Keratinocyte (primary cell): ENCODE measurements around the gene HSPBP1. TPM values are rescaled to one million over a fixed set of nuclear protein-coding genes. Genes with fewer than 3 reads are reported as not detected.

Experiments
- DNase-seq: peaks from one replicate; pipeline ENCODE4 v3.0.0-alpha.2; 2011; ENCODE audit warnings: low read depth, missing footprints, low spot score
- FAIRE-seq: peaks from 2 replicates; lab custom pipeline; 2011; peaks lifted over from hg19 to GRCh38; lab: Jason Lieb, UNC
- H2AFZ ChIP-seq: 2 replicates; pipeline ENCODE4 v1.6.0; 2012; ENCODE audit warnings: low read length, control low read depth, inconsistent platforms; ENCODE audit not compliant: control insufficient read depth
- H3K27ac ChIP-seq: 2 replicates; pipeline ENCODE4 v1.5.1; 2011; ENCODE audit warnings: low read length; ENCODE audit not compliant: control insufficient read depth, insufficient read depth
- H3K27me3 ChIP-seq: 3 replicates; pipeline ENCODE4 v1.6.0; 2011; ENCODE audit warnings: low read length; ENCODE audit not compliant: control insufficient read depth, insufficient read depth; ENCODE audit errors: extremely low read depth
- H3K36me3 ChIP-seq, 2 experiments: 2 replicates in 1 of 2; 3 replicates in 1 of 2; pipeline ENCODE4 v1.5.1; 2011; ENCODE audit warnings: low read length in 2 of 2, mild to moderate bottlenecking in 1 of 2; ENCODE audit not compliant: control insufficient read depth in 2 of 2, insufficient read depth in 2 of 2; ENCODE audit errors: extremely low read depth in 1 of 2
- H3K4me1 ChIP-seq: 3 replicates; pipeline ENCODE4 v1.5.1; 2011; ENCODE audit warnings: low read length; ENCODE audit not compliant: control insufficient read depth, insufficient read depth; ENCODE audit errors: extremely low read depth
- H3K4me2 ChIP-seq: 3 replicates; pipeline ENCODE4 v1.6.0; 2011; ENCODE audit warnings: low read depth, low read length; ENCODE audit not compliant: control insufficient read depth, insufficient read depth; ENCODE audit errors: extremely low read depth
- H3K4me3 ChIP-seq, 3 experiments: fragments of 200-600 bp in 1 of 3; sonication (generic) in 1 of 3; 2 replicates in 2 of 3; 3 replicates in 1 of 3; pipeline ENCODE4 v1.5.1; 2011 to 2016; ENCODE audit warnings: low read length in 3 of 3, mild to moderate bottlenecking in 3 of 3, control low read depth in 2 of 3, inconsistent platforms in 1 of 3, low read depth in 1 of 3, mixed read lengths in 1 of 3, mixed run types in 1 of 3, moderate library complexity in 1 of 3; ENCODE audit not compliant: control insufficient read depth in 2 of 3, insufficient read depth in 2 of 3; ENCODE audit errors: extremely low read depth in 1 of 3
- H3K79me2 ChIP-seq: 2 replicates; pipeline ENCODE4 v1.6.0; 2012; ENCODE audit warnings: low read length; ENCODE audit not compliant: control insufficient read depth, insufficient read depth
- H3K9ac ChIP-seq: 3 replicates; pipeline ENCODE4 v1.6.0; 2011; ENCODE audit warnings: low read length; ENCODE audit not compliant: control insufficient read depth, insufficient read depth; ENCODE audit errors: extremely low read depth
- H3K9me1 ChIP-seq: 3 replicates; pipeline ENCODE4 v1.6.0; 2011; ENCODE audit warnings: low read length; ENCODE audit not compliant: control insufficient read depth, insufficient read depth; ENCODE audit errors: extremely low read depth
- H3K9me3 ChIP-seq: 2 replicates; pipeline ENCODE4 v1.5.1; 2012; ENCODE audit warnings: low read depth, low read length; ENCODE audit not compliant: control insufficient read depth
- H4K20me1 ChIP-seq: 3 replicates; pipeline ENCODE4 v1.6.0; 2011; ENCODE audit warnings: low read length; ENCODE audit not compliant: control insufficient read depth, insufficient read depth; ENCODE audit errors: extremely low read depth
- CTCF ChIP-seq, 3 experiments: IDR thresholded peaks in 1 of 3; conservative IDR thresholded peaks in 1 of 3; optimal IDR thresholded peaks in 1 of 3; 2 replicates in 2 of 3; 3 replicates in 1 of 3; pipeline versions ENCODE3 to v1.5.1; 2011; ENCODE audit warnings: low read length in 3 of 3, mild to moderate bottlenecking in 3 of 3, moderate library complexity in 2 of 3, control low read depth in 1 of 3, inconsistent platforms in 1 of 3; ENCODE audit not compliant: insufficient read depth in 2 of 3; ENCODE audit errors: extremely low read depth in 1 of 3
- EZH2 ChIP-seq: IDR thresholded peaks from one replicate; pipeline ENCODE4 v1.6.1; 2012; ENCODE audit warnings: inconsistent platforms, mild to moderate bottlenecking, low read length, moderate library complexity
- dilution Hi-C: fragments of 300-500 bp; cut with MboI; formaldehyde crosslinking; loops from one replicate; pipeline ENCODE4 v1.7.0; 2020; ENCODE audit warnings: low sequenced_read_pairs; ENCODE audit not compliant: extremely low pct_ligation_motif_present
- polyA plus RNA-seq, 5 experiments: library from polyadenylated mRNA; depleted of rRNA in 3 of 5; stranded (reverse) in 3 of 5; stranded (forward) in 1 of 5; unstranded in 1 of 5; fragments of >200 nt; gene quantifications; 1 replicate in 1 of 5; 2 replicates in 3 of 5; 3 replicates in 1 of 5; pipeline versions ENCODE4 v1.2.1 to v1.2.3, GENCODE V29; 2011 to 2012; ENCODE audit warnings: missing spikeins in 2 of 5, low read depth in 1 of 5, low replicate concordance in 1 of 5

HSPBP1 gene
- polyA plus RNA-seq, 1 donor (not counting 4 experiments of a cell fraction or from before 2014, with no cell fraction given): 20.2 TPM

- Histone ChIP-seq H2AFZ (no peak overlapping the region), H3K9me1 (no peaks in the 10 kb centered on the region), H3K4me3 (no peak overlapping the region), H3K9ac (no peak overlapping the region), H3K4me2 (no peak overlapping the region), H3K36me3 (no peaks in the 10 kb centered on the region), H3K9me3 (no peaks in the 10 kb centered on the region), H3K27ac (no peak overlapping the region), H3K27me3 (no peaks in the 10 kb centered on the region), H4K20me1 (no peaks in the 10 kb centered on the region), H3K79me2 (no peaks in the 10 kb centered on the region), H3K4me1 (peaks cover 6% of the 10 kb centered on the region)
- no peak for FAIRE-seq
- TF ChIP-seq EZH2 (no peak), CTCF (optimal IDR thresholded peaks at IDR 0.05 in 1 of 3, IDR thresholded peaks at IDR 0.05 in 1 of 3, conservative IDR thresholded peaks at IDR 0.05 in 1 of 3; ENCODE audit: extremely low read depth in 1 of 3, insufficient read depth in 2 of 3, low read length in 3 of 3) (no peak)
- dilution Hi-C loops: no loop called here
- no peak for DNase-seq
Measured at GRCh38 chr19:55314396-55314795, 34.5 kb upstream of the HSPBP1 start.

GRCh38 chr19:55312621-55313512 lies 33.0 kb upstream of the HSPBP1 start:
- Histone ChIP-seq H3K9ac (no peak overlapping the region), H3K9me3 (no peaks in the 10 kb centered on the region), H3K27ac (no peak overlapping the region), H3K27me3 (no peaks in the 10 kb centered on the region), H3K9me1 (no peaks in the 10 kb centered on the region), H2AFZ (no peak overlapping the region), H3K36me3 (no peaks in the 10 kb centered on the region), H3K4me2 (no peak overlapping the region), H3K4me1 (peaks cover 6% of the 10 kb centered on the region), H3K4me3 (no peak overlapping the region), H3K79me2 (no peaks in the 10 kb centered on the region), H4K20me1 (no peaks in the 10 kb centered on the region)
- no peak for TF ChIP-seq EZH2
- no peak for TF ChIP-seq CTCF (optimal IDR thresholded peaks at IDR 0.05 in 1 of 3, IDR thresholded peaks at IDR 0.05 in 1 of 3, conservative IDR thresholded peaks at IDR 0.05 in 1 of 3; ENCODE audit: extremely low read depth in 1 of 3, insufficient read depth in 2 of 3, low read length in 3 of 3)
- DNase-seq (no peak), FAIRE-seq (no peak)
- dilution Hi-C loops: no loop called here
